Measurements from ENCODE around the gene PPP3CB. TPM values are rescaled to one million over a fixed set of nuclear protein-coding genes. Genes with fewer than 3 reads are reported as not detected.

Gene PPP3CB
- total RNA-seq, 2 donors from 2014 or later: 38.6 to 44.3 TPM

GRCh38 chr10:73471226-73471625 lies 24.6 kb downstream of the PPP3CB start:
- Histone ChIP-seq H3K27me3 (replicated peaks; ENCODE audit: insufficient read depth) (no peaks in the 10 kb centered on the region), H3K27ac (no peak overlapping the region), H3K36me3 (no peaks in the 10 kb centered on the region), H3K4me3 (no peak overlapping the region), H3K4me1 (replicated peaks) (no peaks in the 10 kb centered on the region), H3K9me3 (no peaks in the 10 kb centered on the region)
- no peak for TF ChIP-seq POLR2AphosphoS5 (IDR thresholded peaks at IDR 0.05)
- TF ChIP-seq POLR2A (IDR thresholded peaks at IDR 0.05): no peak
- TF ChIP-seq CTCF (IDR thresholded peaks at IDR 0.05): no peak
- 85% methylated on average over 3 of the region's 3 CpGs for WGBS
- intact Hi-C loops (cut with DNase I): no loop called here
- DNase-seq (ENCODE audit: low spot score): no peak

DNA sequence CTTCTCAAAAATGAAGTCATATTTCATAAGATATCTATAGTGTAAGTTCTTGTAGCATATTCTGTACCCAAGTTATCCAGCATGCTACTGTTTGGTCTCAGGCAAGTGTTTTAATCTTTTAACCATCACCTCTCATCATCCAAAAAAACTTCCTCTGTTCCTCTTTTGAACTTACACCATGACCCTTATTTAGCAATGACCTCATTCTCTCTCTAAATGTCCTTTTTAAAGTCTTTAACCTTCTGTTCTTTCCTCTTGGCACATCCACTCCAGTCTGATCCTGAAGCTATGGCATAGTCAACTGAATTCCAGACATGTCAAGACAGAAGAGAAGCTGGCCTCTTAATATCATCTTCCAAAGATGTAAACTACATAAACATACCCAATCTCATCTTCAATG lies 26.2 kb downstream of the PPP3CB start:
- Histone ChIP-seq H3K27me3 (replicated peaks; ENCODE audit: insufficient read depth) (no peaks in the 10 kb centered on the region), H3K27ac (no peak overlapping the region), H3K36me3 (peaks cover 0 to 4% of the 10 kb centered on the region in 2 donors), H3K4me3 (no peak overlapping the region), H3K4me1 (replicated peaks) (no peaks in the 10 kb centered on the region), H3K9me3 (no peaks in the 10 kb centered on the region)
- DNase-seq (ENCODE audit: low spot score): no peak
- intact Hi-C loops (cut with DNase I): no loop called here
- TF ChIP-seq POLR2A (IDR thresholded peaks at IDR 0.05) (no peak), POLR2AphosphoS5 (IDR thresholded peaks at IDR 0.05) (peak; percentile 4)

- no peak for TF ChIP-seq POLR2A (IDR thresholded peaks at IDR 0.05)
- no peak for TF ChIP-seq CTCF (IDR thresholded peaks at IDR 0.05)
- no peak for TF ChIP-seq POLR2AphosphoS5 (IDR thresholded peaks at IDR 0.05)
- Histone ChIP-seq H3K4me1 (replicated peaks) (no peaks in the 10 kb centered on the region), H3K36me3 (peaks cover 0 to 4% of the 10 kb centered on the region in 2 donors), H3K9me3 (no peaks in the 10 kb centered on the region), H3K4me3 (no peak overlapping the region), H3K27ac (no peak overlapping the region), H3K27me3 (replicated peaks; ENCODE audit: insufficient read depth) (no peaks in the 10 kb centered on the region)
- 88% methylated on average over 2 of the region's 2 CpGs for WGBS
- intact Hi-C loops (cut with DNase I): no loop called here
- DNase-seq (ENCODE audit: low spot score): no peak
Observed at GRCh38 chr10:73467206-73467605, 28.6 kb downstream of the PPP3CB start.

GRCh38 chr10:73465978-73466726 lies 29.7 kb downstream of the PPP3CB start:
- DNase-seq (ENCODE audit: low spot score): no peak
- Histone ChIP-seq H3K27me3 (replicated peaks; ENCODE audit: insufficient read depth) (no peaks in the 10 kb centered on the region), H3K9me3 (no peaks in the 10 kb centered on the region), H3K4me1 (replicated peaks) (no peaks in the 10 kb centered on the region), H3K36me3 (peaks cover 0 to 4% of the 10 kb centered on the region in 2 donors), H3K4me3 (no peak overlapping the region), H3K27ac (no peak overlapping the region)
- WGBS: 89% methylated on average over 2 of the region's 2 CpGs
- TF ChIP-seq POLR2AphosphoS5 (IDR thresholded peaks at IDR 0.05) (no peak), POLR2A (IDR thresholded peaks at IDR 0.05) (no peak), CTCF (IDR thresholded peaks at IDR 0.05) (no peak)
- intact Hi-C loops (cut with DNase I): no loop called here

- TF ChIP-seq CTCF (IDR thresholded peaks at IDR 0.05): no peak
- TF ChIP-seq POLR2A (IDR thresholded peaks at IDR 0.05): no peak
- no peak for TF ChIP-seq POLR2AphosphoS5 (IDR thresholded peaks at IDR 0.05)
- no peaks in the 10 kb centered on the region for H3K27me3 ChIP-seq (replicated peaks; ENCODE audit: insufficient read depth)
- H3K4me3 ChIP-seq: no peak overlapping the region
- DNase-seq (ENCODE audit: low spot score): no peak
- 95% methylated on average over 4 of the region's 4 CpGs for WGBS
- peaks cover 0 to 4% of the 10 kb centered on the region in 2 donors for H3K36me3 ChIP-seq
- intact Hi-C loops (cut with DNase I): no loop called here
- H3K4me1 ChIP-seq (replicated peaks): no peaks in the 10 kb centered on the region
- no peaks in the 10 kb centered on the region for H3K9me3 ChIP-seq
- H3K27ac ChIP-seq: no peak overlapping the region
Observed at GRCh38 chr10:73460897-73461296, 34.9 kb downstream of the PPP3CB start.

All from prostate gland (tissue), 2 donors.